ENCODE results near the gene SLAMF7. TPM values are rescaled to one million over a fixed set of nuclear protein-coding genes. Genes with fewer than 3 reads are reported as not detected.

Gene SLAMF7
- polyA plus RNA-seq, 1 donor (not counting 4 experiments of a cell fraction or from before 2014, with no cell fraction given) = 31.0 TPM

- dilution Hi-C loops (cut with MboI; ENCODE audit: extremely low pct_ligation_motif_present, low sequenced_read_pairs) = no loop called here
- H3K27me3 ChIP-seq (ENCODE audit: control insufficient read depth, extremely low read depth, insufficient read depth, low read length) = no peaks in the 10 kb centered on the region
- no peaks in the 10 kb centered on the region for H4K20me1 ChIP-seq (ENCODE audit: control insufficient read depth, extremely low read depth, insufficient read depth, low read length)
- no peak for DNase-seq (ENCODE audit: low read depth, low spot score)
- TF ChIP-seq EZH2 (IDR thresholded peaks at IDR 0.05; ENCODE audit: low read length) = no peak
- no peak for TF ChIP-seq CTCF (optimal IDR thresholded peaks at IDR 0.05 in 1 of 3, IDR thresholded peaks at IDR 0.05 in 1 of 3, conservative IDR thresholded peaks at IDR 0.05 in 1 of 3; ENCODE audit: extremely low read depth in 1 of 3, insufficient read depth in 2 of 3, low read length in 3 of 3)
- no peak for FAIRE-seq
- H3K27ac ChIP-seq (ENCODE audit: control insufficient read depth, insufficient read depth, low read length) = no peak overlapping the region
- H2AFZ ChIP-seq (ENCODE audit: control insufficient read depth, low read length) = no peak overlapping the region
- peaks cover 4% of the 10 kb centered on the region for H3K4me1 ChIP-seq (ENCODE audit: control insufficient read depth, extremely low read depth, insufficient read depth, low read length)
- no peak overlapping the region for H3K9ac ChIP-seq (ENCODE audit: control insufficient read depth, extremely low read depth, insufficient read depth, low read length)
- H3K9me3 ChIP-seq (ENCODE audit: control insufficient read depth, low read depth, low read length) = no peaks in the 10 kb centered on the region
- H3K4me3 ChIP-seq (ENCODE audit: control insufficient read depth in 2 of 3, extremely low read depth in 1 of 3, insufficient read depth in 2 of 3, low read depth in 1 of 3, low read length in 3 of 3) = no peak overlapping the region
- H3K36me3 ChIP-seq (ENCODE audit: control insufficient read depth in 2 of 2, extremely low read depth in 1 of 2, insufficient read depth in 2 of 2, low read length in 2 of 2) = peaks cover 0 to 1% of the 10 kb centered on the region in 2 experiments
- H3K9me1 ChIP-seq (ENCODE audit: control insufficient read depth, extremely low read depth, insufficient read depth, low read length) = no peaks in the 10 kb centered on the region
- H3K4me2 ChIP-seq (ENCODE audit: control insufficient read depth, extremely low read depth, insufficient read depth, low read depth, low read length) = no peak overlapping the region
- no peaks in the 10 kb centered on the region for H3K79me2 ChIP-seq (ENCODE audit: control insufficient read depth, insufficient read depth, low read length)
Observed at GRCh38 chr1:160756849-160757201, 17.8 kb downstream of the SLAMF7 start.

GRCh38 chr1:160758521-160758920, 19.5 kb downstream of the SLAMF7 start:
- DNase-seq (ENCODE audit: low read depth, low spot score) (no peak), FAIRE-seq (no peak)
- Histone ChIP-seq H3K27me3 (ENCODE audit: control insufficient read depth, extremely low read depth, insufficient read depth, low read length) (no peaks in the 10 kb centered on the region), H3K4me2 (ENCODE audit: control insufficient read depth, extremely low read depth, insufficient read depth, low read depth, low read length) (no peak overlapping the region), H2AFZ (ENCODE audit: control insufficient read depth, low read length) (no peak overlapping the region), H4K20me1 (ENCODE audit: control insufficient read depth, extremely low read depth, insufficient read depth, low read length) (no peaks in the 10 kb centered on the region), H3K79me2 (ENCODE audit: control insufficient read depth, insufficient read depth, low read length) (no peaks in the 10 kb centered on the region), H3K36me3 (ENCODE audit: control insufficient read depth in 2 of 2, extremely low read depth in 1 of 2, insufficient read depth in 2 of 2, low read length in 2 of 2) (no peaks in the 10 kb centered on the region), H3K27ac (ENCODE audit: control insufficient read depth, insufficient read depth, low read length) (no peak overlapping the region), H3K9me3 (ENCODE audit: control insufficient read depth, low read depth, low read length) (no peaks in the 10 kb centered on the region), H3K9me1 (ENCODE audit: control insufficient read depth, extremely low read depth, insufficient read depth, low read length) (no peaks in the 10 kb centered on the region), H3K9ac (ENCODE audit: control insufficient read depth, extremely low read depth, insufficient read depth, low read length) (no peak overlapping the region), H3K4me1 (ENCODE audit: control insufficient read depth, extremely low read depth, insufficient read depth, low read length) (peaks cover 19% of the 10 kb centered on the region), H3K4me3 (ENCODE audit: control insufficient read depth in 2 of 3, extremely low read depth in 1 of 3, insufficient read depth in 2 of 3, low read depth in 1 of 3, low read length in 3 of 3) (no peak overlapping the region)
- dilution Hi-C loops (cut with MboI; ENCODE audit: extremely low pct_ligation_motif_present, low sequenced_read_pairs) = no loop called here
- TF ChIP-seq CTCF (optimal IDR thresholded peaks at IDR 0.05 in 1 of 3, IDR thresholded peaks at IDR 0.05 in 1 of 3, conservative IDR thresholded peaks at IDR 0.05 in 1 of 3; ENCODE audit: extremely low read depth in 1 of 3, insufficient read depth in 2 of 3, low read length in 3 of 3) (no peak), EZH2 (IDR thresholded peaks at IDR 0.05; ENCODE audit: low read length) (no peak)
